Upper lobe of right lung (tissue), 1 donor: ENCODE results near the gene PRKN. TPM values are rescaled to one million over a fixed set of nuclear protein-coding genes. Genes with fewer than 3 reads are reported as not detected.

Experiments
- ATAC-seq: fragments of 200-7000 bp; cut with Tn5 transposase; one replicate; pipeline ENCODE4 v1.9.1; 2020; ENCODE audit warnings: mild to moderate bottlenecking, moderate library complexity
- DNase-seq: peaks from one replicate; pipeline ENCODE4 v3.0.0-alpha.2; 2020
- H3K27ac ChIP-seq: fragments of 200-600 bp; one replicate; pipeline ENCODE4 v1.8.0; 2022
- H3K27me3 ChIP-seq: fragments of 200-600 bp; one replicate; pipeline ENCODE4 v1.8.0; 2022; ENCODE audit warnings: mild to moderate bottlenecking
- H3K36me3 ChIP-seq: fragments of 200-600 bp; one replicate; pipeline ENCODE4 v1.8.0; 2022
- H3K4me1 ChIP-seq: fragments of 200-600 bp; one replicate; pipeline ENCODE4 v1.8.0; 2022
- H3K4me3 ChIP-seq: fragments of 200-600 bp; one replicate; pipeline ENCODE4 v1.8.0; 2022; ENCODE audit warnings: mild to moderate bottlenecking
- H3K9me3 ChIP-seq: fragments of 200-600 bp; one replicate; pipeline ENCODE4 v1.8.0; 2022
- intact Hi-C: fragments of 100-400 bp; cut with DNase I; formaldehyde crosslinking; loops from one replicate; pipeline ENCODE4 v1.11.0; 2022
- total RNA-seq: library from RNA; stranded (reverse); fragmentation: NEBNext Ultra II Directional; extraction: Animal tissue kit (Norgen Biotek cat#: 25700); gene quantifications from one replicate; pipeline ENCODE4 v1.2.1, GENCODE V29; 2021
- TF ChIP-seq, protein P1 (sequence below): fragments of 200-600 bp; IDR thresholded peaks from one replicate; pipeline ENCODE4 v1.8.0; 2022; ENCODE audit warnings: antibody characterized with exemption
- donor health status: DM: no; HTN: yes; CAD: no; lungs with severe emphysema.

The PRKN gene
- total RNA-seq, 1 donor from 2014 or later = 2.7 TPM

DNA sequence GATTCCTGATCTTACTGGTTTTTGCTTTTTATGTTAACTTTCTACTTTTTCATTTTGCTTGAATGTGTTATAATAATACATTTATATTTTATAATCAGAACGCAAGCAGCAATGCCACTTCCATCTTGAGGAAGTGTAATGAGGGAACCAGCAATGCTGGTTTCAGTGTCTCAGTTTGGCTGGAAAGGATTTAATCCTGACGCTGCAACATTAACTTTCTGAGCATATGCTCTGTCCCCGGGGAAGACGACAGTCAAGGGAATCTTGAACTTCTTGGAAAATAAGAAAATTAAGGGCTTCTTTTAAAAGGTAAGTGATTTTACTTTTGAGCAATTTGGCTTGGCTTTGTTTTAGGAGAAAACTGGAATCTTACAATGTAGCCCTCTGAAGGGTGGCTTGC, 1248.2 kb downstream of the PRKN start:
- Histone ChIP-seq H3K4me1 (peaks cover 11% of the 10 kb centered on the region), H3K27me3 (no peaks in the 10 kb centered on the region), H3K36me3 (no peaks in the 10 kb centered on the region), H3K4me3 (no peak overlapping the region), H3K27ac (no peak overlapping the region), H3K9me3 (no peaks in the 10 kb centered on the region)
- DNase-seq = no peak
- TF ChIP-seq, protein P1, sequence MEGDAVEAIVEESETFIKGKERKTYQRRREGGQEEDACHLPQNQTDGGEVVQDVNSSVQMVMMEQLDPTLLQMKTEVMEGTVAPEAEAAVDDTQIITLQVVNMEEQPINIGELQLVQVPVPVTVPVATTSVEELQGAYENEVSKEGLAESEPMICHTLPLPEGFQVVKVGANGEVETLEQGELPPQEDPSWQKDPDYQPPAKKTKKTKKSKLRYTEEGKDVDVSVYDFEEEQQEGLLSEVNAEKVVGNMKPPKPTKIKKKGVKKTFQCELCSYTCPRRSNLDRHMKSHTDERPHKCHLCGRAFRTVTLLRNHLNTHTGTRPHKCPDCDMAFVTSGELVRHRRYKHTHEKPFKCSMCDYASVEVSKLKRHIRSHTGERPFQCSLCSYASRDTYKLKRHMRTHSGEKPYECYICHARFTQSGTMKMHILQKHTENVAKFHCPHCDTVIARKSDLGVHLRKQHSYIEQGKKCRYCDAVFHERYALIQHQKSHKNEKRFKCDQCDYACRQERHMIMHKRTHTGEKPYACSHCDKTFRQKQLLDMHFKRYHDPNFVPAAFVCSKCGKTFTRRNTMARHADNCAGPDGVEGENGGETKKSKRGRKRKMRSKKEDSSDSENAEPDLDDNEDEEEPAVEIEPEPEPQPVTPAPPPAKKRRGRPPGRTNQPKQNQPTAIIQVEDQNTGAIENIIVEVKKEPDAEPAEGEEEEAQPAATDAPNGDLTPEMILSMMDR = no peak
- intact Hi-C loops = no loop called here
- no peak for ATAC-seq

DNA sequence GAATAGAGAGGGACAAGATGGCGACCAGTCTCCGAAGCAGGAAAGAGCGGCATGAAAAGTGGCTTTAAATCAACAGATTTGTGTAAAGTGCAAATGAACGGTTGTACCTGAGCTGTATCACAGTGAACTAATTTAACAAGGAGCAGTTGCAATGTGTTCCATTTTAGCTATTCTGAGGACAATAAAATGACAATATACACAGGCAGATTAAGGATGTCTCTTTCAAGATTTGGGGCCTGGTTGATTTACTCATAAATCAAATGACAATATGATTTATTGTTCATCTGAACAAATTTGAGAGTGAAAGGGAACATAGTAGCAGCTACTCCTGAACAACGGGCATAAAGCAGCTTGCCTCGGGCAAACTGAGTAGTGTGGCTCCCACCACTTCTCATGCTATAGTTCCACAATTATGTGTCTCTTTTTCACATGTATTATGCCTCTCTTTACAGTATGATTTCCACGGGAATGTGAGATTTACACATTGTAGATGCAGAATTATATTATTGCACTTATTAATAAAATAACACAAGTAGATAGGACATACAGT, 1249.6 kb downstream of the PRKN start:
- Histone ChIP-seq H3K36me3 (no peaks in the 10 kb centered on the region), H3K9me3 (no peaks in the 10 kb centered on the region), H3K4me3 (no peak overlapping the region), H3K27me3 (no peaks in the 10 kb centered on the region), H3K4me1 (peaks cover 10% of the 10 kb centered on the region), H3K27ac (no peak overlapping the region)
- no peak for ATAC-seq
- TF ChIP-seq, protein P1 = no peak
- no peak for DNase-seq
- intact Hi-C loops = no loop called here

DNA sequence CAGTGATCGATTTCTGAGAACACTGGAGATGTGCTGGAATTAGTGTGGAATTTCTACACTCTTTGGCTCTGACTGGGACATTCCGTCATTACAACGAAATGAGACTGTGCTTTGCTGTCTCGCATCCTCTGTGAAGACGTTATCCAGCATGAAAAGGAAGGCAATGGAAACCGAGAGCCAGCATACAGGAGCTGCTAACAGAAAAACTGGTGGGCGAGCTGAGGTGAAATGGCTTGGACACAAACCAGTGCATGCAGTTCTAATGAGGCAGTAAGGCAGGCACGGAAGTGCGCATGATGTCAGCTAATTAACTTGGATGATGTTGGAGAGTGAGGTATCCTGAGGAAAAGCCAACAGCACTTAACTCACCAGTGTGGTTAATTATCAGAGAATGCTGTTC, 1250.9 kb downstream of the PRKN start:
- TF ChIP-seq, protein P1 = no peak
- Histone ChIP-seq H3K9me3 (no peaks in the 10 kb centered on the region), H3K4me1 (no peaks in the 10 kb centered on the region), H3K4me3 (no peak overlapping the region), H3K27ac (no peak overlapping the region), H3K36me3 (no peaks in the 10 kb centered on the region), H3K27me3 (no peaks in the 10 kb centered on the region)
- DNase-seq (no peak), ATAC-seq (no peak)
- intact Hi-C loops = no loop called here

DNA sequence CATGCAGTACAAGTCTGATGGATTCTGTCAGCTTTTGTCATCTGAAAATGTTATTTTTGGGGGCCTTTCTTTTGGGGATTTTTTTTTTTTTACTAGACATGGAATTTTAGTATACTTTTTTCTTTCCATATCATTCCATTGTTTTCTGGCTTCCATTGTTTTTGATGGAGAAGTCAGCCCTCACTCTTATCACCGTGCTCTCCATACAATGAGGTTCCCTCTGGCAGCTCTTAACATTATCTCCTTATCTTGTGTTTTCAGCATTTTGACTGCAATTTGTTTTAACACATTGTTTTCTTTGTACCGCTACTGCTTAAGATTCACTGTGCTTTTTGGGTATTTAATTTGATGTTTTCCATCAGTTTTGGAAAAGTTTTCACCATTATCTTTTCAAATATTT, 1262.2 kb downstream of the PRKN start:
- Histone ChIP-seq H3K4me3 (no peak overlapping the region), H3K27ac (no peak overlapping the region), H3K36me3 (no peaks in the 10 kb centered on the region), H3K4me1 (no peaks in the 10 kb centered on the region), H3K27me3 (no peaks in the 10 kb centered on the region), H3K9me3 (no peaks in the 10 kb centered on the region)
- no peak for ATAC-seq
- TF ChIP-seq, protein P1 = no peak
- intact Hi-C loops = no loop called here
- DNase-seq = no peak

DNA sequence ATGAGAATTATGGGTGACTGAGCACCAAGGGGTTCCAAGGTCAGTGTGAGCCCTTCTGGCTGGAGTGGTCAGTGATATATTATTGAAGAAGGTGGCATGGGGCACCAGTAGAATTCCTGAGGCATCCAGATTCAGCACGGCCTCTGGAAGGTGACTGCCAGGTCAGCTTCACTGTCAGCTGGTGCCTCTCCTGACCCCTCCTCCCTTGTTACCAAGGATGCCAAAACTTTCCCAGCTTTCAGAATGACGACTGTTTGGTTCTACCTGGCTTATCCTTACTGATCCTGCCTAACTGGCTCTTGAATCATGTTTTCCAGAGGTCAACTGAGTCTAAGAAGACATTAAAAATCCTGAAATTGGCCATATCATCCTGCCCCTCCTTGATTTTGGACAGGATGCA, 1264.5 kb downstream of the PRKN start:
- ATAC-seq (no peak), DNase-seq (no peak)
- no peaks in the 10 kb centered on the region for H3K9me3 ChIP-seq
- no peaks in the 10 kb centered on the region for H3K27me3 ChIP-seq
- H3K27ac ChIP-seq = no peak overlapping the region
- H3K4me1 ChIP-seq = no peaks in the 10 kb centered on the region
- H3K36me3 ChIP-seq = no peaks in the 10 kb centered on the region
- H3K4me3 ChIP-seq = no peak overlapping the region
- TF ChIP-seq, protein P1 = no peak
- intact Hi-C loops = no loop called here

DNA sequence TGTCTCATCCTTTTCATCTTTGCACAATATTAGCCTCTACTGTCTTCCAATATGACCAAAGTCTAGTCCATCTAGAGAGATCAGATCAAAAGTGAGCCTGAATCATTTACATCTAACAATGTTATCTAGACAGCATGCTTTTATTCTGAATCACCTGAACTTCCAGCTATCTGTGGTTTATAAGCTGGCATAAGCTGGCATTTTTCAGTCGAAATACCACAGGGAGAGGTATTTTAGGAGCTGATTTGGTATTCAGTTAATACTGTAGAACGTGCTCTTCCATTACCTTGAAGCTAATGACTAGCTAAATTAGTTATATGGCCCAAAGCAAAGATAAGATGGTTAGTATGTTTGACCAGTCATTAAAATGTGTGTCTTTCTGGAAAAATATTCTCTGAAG, 1265.4 kb downstream of the PRKN start:
- intact Hi-C loops = no loop called here
- no peaks in the 10 kb centered on the region for H3K36me3 ChIP-seq
- ATAC-seq (no peak), DNase-seq (no peak)
- no peaks in the 10 kb centered on the region for H3K4me1 ChIP-seq
- TF ChIP-seq, protein P1 = no peak
- no peaks in the 10 kb centered on the region for H3K27me3 ChIP-seq
- no peak overlapping the region for H3K27ac ChIP-seq
- H3K9me3 ChIP-seq = no peaks in the 10 kb centered on the region
- no peak overlapping the region for H3K4me3 ChIP-seq
